Vagina (tissue), 2 donors: ENCODE measurements around the gene PTPN4. TPM values are rescaled to one million over a fixed set of nuclear protein-coding genes. Genes with fewer than 3 reads are reported as not detected.
A peak's percentile ranks its signal among the peaks of the same experiment; 100 is the strongest.

Source experiments
- DNase-seq, 2 donors: peaks; one replicate each; pipeline ENCODE4 v3.0.0-alpha.2; 2017; ENCODE audit errors: extremely low spot score in 2 of 2
- H3K27ac ChIP-seq: fragments of 200-600 bp; sonication (generic); one replicate; pipeline ENCODE4 v1.5.1; 2019
- H3K27me3 ChIP-seq: fragments of 200-600 bp; sonication (generic); one replicate; pipeline ENCODE4 v1.5.1; 2019
- H3K36me3 ChIP-seq, 2 donors: fragments of 200-600 bp; sonication (generic); one replicate each; pipeline ENCODE4 v1.5.1; 2017 to 2019
- H3K4me1 ChIP-seq: fragments of 200-600 bp; sonication (generic); one replicate; pipeline ENCODE4 v1.5.1; 2019
- H3K4me3 ChIP-seq, 2 donors: fragments of 200-600 bp; sonication (generic); 1 replicate in 1 of 2; 2 replicates in 1 of 2; pipeline ENCODE4 v1.5.1; 2016 to 2019
- H3K9me3 ChIP-seq: fragments of 200-600 bp; sonication (generic); one replicate; pipeline ENCODE4 v1.5.1; 2019
- POLR2A ChIP-seq, 2 donors: fragments of 450-650 bp; IDR thresholded peaks; one replicate each; pipeline ENCODE4 v1.6.1; 2017; ENCODE audit warnings: antibody characterized with exemption in 2 of 2, mild to moderate bottlenecking in 2 of 2, moderate library complexity in 2 of 2
- POLR2AphosphoS5 ChIP-seq, 2 donors: sonication (generic); formaldehyde crosslinking; IDR thresholded peaks; one replicate each; pipeline ENCODE4 v1.9.0; 2017; ENCODE audit warnings: antibody characterized with exemption in 2 of 2, mild to moderate bottlenecking in 2 of 2, low read depth in 1 of 2; ENCODE audit not compliant: insufficient read depth in 1 of 2
- intact Hi-C: fragments of 100-400 bp; cut with DNase I; formaldehyde crosslinking; loops from one replicate; pipeline ENCODE4 v1.15.1; 2023
- total RNA-seq: library from RNA; depleted of rRNA; stranded (reverse); fragments of >200 nt; gene quantifications from one replicate; pipeline ENCODE4 v1.2.3, GENCODE V29; 2016
- TF ChIP-seq, protein P1 (sequence below), 3 experiments: fragments of 450-650 bp in 2 of 3; fragments of 200-600 bp in 1 of 3; sonication (generic) in 1 of 3; IDR thresholded peaks; one replicate each; pipeline ENCODE4 v1.5.1; 2017 to 2019; ENCODE audit warnings: antibody characterized with exemption in 3 of 3, mild to moderate bottlenecking in 2 of 3, moderate library complexity in 2 of 3

Gene PTPN4, protein sequence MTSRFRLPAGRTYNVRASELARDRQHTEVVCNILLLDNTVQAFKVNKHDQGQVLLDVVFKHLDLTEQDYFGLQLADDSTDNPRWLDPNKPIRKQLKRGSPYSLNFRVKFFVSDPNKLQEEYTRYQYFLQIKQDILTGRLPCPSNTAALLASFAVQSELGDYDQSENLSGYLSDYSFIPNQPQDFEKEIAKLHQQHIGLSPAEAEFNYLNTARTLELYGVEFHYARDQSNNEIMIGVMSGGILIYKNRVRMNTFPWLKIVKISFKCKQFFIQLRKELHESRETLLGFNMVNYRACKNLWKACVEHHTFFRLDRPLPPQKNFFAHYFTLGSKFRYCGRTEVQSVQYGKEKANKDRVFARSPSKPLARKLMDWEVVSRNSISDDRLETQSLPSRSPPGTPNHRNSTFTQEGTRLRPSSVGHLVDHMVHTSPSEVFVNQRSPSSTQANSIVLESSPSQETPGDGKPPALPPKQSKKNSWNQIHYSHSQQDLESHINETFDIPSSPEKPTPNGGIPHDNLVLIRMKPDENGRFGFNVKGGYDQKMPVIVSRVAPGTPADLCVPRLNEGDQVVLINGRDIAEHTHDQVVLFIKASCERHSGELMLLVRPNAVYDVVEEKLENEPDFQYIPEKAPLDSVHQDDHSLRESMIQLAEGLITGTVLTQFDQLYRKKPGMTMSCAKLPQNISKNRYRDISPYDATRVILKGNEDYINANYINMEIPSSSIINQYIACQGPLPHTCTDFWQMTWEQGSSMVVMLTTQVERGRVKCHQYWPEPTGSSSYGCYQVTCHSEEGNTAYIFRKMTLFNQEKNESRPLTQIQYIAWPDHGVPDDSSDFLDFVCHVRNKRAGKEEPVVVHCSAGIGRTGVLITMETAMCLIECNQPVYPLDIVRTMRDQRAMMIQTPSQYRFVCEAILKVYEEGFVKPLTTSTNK
- 31.7 TPM for total RNA-seq

DNA sequence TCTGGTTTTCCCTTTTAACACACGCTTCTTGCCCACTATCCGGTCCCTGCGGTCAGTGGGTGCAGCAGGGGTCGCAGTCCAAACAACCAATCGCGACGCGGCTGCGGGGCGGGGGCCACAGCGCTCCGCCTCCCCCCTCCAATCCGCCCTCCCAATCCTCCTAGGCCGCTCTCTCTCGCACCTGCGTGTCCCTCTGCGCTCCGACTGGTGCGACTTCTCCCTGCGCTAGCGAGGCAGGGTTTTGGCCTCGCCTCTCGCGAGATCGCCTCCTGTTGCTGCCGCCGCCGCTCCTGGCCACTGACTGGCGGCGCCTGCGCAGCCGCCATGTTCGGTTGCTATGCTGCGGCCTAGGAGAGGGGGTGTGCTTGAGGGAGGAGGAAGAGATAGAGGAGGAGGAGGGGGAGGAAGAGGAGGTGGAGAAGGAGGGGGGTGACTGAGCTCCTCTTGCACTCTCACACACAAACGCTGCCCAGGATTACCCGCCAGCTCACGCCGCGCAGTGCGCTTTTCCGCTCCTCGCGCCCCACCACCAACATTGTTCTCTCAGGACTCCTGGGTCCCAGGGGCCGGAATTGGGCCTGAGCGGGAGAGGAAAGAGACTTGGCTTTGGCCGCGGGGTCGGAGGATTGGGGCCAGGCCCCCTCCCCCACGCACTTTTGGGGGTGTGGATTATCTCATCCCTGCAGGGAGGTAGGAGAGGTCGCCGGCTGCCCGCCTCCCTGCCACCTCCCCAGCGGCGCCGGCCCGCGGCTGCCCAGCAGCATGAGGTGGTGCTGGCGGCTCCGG lies at the start of gene PTPN4:
TSS of gene PTPN4 (plus strand) at position 472 of the 786 bp plus-strand sequence. CDS start 49,932 bp downstream, outside the sequence.
- peak; percentile 97 to 98 for DNase-seq
- Histone ChIP-seq H3K9me3 (no peaks in the 10 kb centered on the region), H3K4me3 (peak within 1 kb of the TSS; percentile 91 to 95), H3K36me3 (no peaks in the 10 kb centered on the region), H3K27ac (peak within 1 kb of the TSS; percentile 94), H3K4me1 (peaks cover 37% of the 10 kb centered on the region), H3K27me3 (no peaks in the 10 kb centered on the region)
- intact Hi-C loops, result loop anchor here (10.0 kb wide), 1 partner anchor 55 kb away; no protein-coding TSS in a partner anchor
- TF ChIP-seq POLR2A (IDR thresholded peaks at IDR 0.05) (peak in 1 of 2 donors; percentile 72), POLR2AphosphoS5 (IDR thresholded peaks at IDR 0.05; ENCODE audit: insufficient read depth in 1 of 2, low read depth in 1 of 2) (peak; percentile 92 to 93)
- TF ChIP-seq, protein P1, sequence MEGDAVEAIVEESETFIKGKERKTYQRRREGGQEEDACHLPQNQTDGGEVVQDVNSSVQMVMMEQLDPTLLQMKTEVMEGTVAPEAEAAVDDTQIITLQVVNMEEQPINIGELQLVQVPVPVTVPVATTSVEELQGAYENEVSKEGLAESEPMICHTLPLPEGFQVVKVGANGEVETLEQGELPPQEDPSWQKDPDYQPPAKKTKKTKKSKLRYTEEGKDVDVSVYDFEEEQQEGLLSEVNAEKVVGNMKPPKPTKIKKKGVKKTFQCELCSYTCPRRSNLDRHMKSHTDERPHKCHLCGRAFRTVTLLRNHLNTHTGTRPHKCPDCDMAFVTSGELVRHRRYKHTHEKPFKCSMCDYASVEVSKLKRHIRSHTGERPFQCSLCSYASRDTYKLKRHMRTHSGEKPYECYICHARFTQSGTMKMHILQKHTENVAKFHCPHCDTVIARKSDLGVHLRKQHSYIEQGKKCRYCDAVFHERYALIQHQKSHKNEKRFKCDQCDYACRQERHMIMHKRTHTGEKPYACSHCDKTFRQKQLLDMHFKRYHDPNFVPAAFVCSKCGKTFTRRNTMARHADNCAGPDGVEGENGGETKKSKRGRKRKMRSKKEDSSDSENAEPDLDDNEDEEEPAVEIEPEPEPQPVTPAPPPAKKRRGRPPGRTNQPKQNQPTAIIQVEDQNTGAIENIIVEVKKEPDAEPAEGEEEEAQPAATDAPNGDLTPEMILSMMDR (IDR thresholded peaks at IDR 0.05), result no peak

DNA sequence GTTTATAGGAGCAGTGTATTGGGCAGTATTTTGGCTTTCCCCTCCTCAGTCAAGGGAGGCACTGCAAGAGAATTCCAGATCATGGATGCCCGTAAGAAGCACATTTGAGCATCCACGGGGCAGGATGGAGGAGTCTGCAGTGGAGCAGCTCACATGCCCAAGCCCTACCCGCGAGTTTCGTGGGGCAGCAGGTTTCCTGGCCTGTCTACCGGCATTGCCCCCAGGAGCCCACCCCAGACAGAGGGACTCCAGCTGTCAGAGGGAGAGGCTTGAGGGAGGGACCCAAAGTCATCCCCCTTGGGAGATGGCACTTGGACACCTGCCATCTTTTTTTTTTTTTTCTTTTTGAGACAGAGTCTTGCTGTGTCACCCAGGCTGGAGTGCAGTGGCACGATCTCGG lies 49.4 kb upstream of the PTPN4 start:
- Histone ChIP-seq H3K36me3 (no peaks in the 10 kb centered on the region), H3K9me3 (no peaks in the 10 kb centered on the region), H3K4me1 (no peaks in the 10 kb centered on the region), H3K27me3 (no peaks in the 10 kb centered on the region), H3K4me3 (no peak overlapping the region), H3K27ac (no peak overlapping the region)
- intact Hi-C loops, result no loop called here
- TF ChIP-seq POLR2A (IDR thresholded peaks at IDR 0.05) (no peak), POLR2AphosphoS5 (IDR thresholded peaks at IDR 0.05; ENCODE audit: insufficient read depth in 1 of 2, low read depth in 1 of 2) (no peak)
- TF ChIP-seq, protein P1 (IDR thresholded peaks at IDR 0.05), result no peak
- no peak for DNase-seq

DNA sequence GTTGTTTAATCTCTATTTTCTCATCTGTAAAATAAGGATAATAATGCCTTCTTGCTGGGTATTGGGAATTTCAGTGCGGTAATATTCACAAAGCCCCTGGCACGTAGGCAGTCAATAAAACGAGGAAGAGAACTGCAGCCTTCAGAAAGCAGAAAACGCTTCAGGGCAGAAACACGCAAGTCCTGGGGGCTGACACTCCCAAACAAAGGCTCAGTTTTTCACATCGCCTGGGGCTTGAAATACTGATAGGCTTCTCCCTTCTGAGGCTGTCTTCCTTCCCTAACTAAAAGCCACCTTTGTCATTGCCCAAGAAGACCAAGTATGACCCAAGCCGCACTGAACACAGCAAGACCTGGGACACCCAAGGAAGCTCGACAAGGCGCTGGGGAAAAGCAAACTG lies 48.4 kb upstream of the PTPN4 start:
- no peak for TF ChIP-seq POLR2A (IDR thresholded peaks at IDR 0.05)
- Histone ChIP-seq H3K36me3 (no peaks in the 10 kb centered on the region), H3K4me1 (no peaks in the 10 kb centered on the region), H3K9me3 (no peaks in the 10 kb centered on the region), H3K27me3 (no peaks in the 10 kb centered on the region), H3K4me3 (no peak overlapping the region), H3K27ac (no peak overlapping the region)
- intact Hi-C loops, result no loop called here
- DNase-seq, result no peak

DNA sequence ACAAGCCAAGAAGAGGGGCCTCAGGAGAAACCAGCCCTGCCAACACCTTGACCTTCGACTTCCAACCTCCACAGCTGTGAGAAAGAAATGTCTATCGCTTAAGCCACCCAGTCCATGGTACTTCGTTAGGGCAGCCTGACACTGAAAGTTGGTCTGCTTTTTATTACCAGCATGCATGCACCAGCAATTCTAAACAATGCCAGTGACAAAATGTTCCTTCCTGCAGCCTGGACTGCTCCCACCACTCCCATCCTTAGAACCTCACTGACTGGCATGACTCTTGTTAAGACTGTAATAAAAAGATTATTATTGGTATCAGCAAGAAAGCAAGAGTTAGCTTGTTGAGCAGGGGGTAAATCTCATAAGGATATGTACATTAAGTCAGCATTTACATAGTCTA lies 47.2 kb upstream of the PTPN4 start:
- Histone ChIP-seq H3K27me3 (no peaks in the 10 kb centered on the region), H3K4me3 (no peak overlapping the region), H3K27ac (no peak overlapping the region), H3K4me1 (no peaks in the 10 kb centered on the region), H3K9me3 (no peaks in the 10 kb centered on the region), H3K36me3 (no peaks in the 10 kb centered on the region)
- TF ChIP-seq POLR2A (IDR thresholded peaks at IDR 0.05), result no peak
- TF ChIP-seq, protein P1 (IDR thresholded peaks at IDR 0.05), result no peak
- TF ChIP-seq POLR2AphosphoS5 (IDR thresholded peaks at IDR 0.05; ENCODE audit: insufficient read depth in 1 of 2, low read depth in 1 of 2), result no peak
- DNase-seq, result no peak
- intact Hi-C loops, result no loop called here
